NCI-H1105 treated with DMSO at 0.1 percent for 48 hours (cell line): ENCODE data around the gene GJB4.
A peak's percentile ranks its signal among the peaks of the same experiment; 100 is the strongest.
"Not testable (repeated sequence)": the region's sequence is repeated elsewhere in the genome, so short reads cannot be mapped to it uniquely, and the experiment has no call there.

Experiments
- DNase-seq: peaks from one replicate; lab custom pipeline; 2025; lab: John Stamatoyannopoulos, UW

GJB4 gene

GRCh38 chr1:34759503-34760357, at the start of gene GJB4:
Gene GJB4, plus strand, starts transcription at chr1:34759740. Its CDS starts 1,515 bp downstream, at chr1:34761255.
- DNase-seq, result no peak

- peak; percentile 25 for DNase-seq
Measured at GRCh38 chr1:34710812-34711211, 48.7 kb upstream of the GJB4 start.

GRCh38 chr1:34711485-34711884, 48.1 kb upstream of the GJB4 start:
- DNase-seq, result no peak

DNA sequence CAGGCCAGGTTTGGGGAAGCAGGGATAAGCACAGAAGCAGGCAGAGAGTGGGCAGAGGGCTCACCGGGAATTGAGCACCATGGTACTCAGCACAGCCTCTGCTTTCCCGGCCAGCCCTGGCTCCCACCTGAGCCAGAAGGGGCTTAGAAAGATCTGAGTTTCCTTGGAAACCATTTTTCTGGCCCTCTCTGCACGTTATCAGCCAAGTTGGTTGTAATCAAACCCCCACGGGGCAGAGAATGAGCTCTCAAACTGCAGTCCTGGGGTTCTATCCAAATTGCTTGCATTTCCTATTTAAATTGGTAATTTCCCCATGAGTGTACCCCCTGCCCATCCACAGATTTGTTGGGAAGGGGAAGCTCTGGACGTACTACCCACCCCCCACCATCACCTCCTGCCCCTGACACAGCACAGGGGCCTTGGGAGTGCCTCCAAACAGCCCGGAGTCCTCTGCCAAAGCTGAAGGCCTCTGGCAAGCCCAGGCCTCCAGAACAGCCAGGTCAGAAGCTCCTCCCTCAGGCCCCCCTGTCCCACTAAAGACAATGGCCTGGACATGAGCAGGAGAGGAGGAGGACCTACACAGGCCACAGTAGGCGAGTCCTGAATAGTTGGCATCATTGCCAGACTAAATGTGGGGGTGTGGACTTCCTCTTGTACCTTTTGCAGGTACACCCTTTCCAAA, 47.4 kb upstream of the GJB4 start:
- DNase-seq, result no peak

- no peak for DNase-seq
Measured at GRCh38 chr1:34713443-34713842, 46.1 kb upstream of the GJB4 start.

DNA sequence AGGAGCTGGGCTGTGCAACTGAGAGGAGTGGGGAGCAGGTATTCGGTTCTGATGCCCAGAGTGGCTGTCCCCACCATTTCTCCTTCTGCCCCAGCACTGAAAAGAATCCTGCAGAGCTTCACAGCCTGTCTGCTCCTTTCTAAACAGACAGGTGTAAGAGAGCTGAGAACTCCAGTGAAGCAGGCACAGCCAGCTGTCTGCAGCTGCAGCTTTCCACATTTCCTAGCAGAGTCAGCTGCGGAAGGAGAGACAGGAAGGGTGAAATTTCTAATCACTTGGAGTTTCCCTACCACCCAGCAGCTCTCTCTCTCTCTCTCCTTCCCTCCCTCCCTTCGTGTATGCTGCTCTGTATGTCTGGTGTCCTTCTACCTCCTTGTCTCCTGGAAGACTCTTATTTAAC, 45.2 kb upstream of the GJB4 start:
- DNase-seq, result no peak

DNA sequence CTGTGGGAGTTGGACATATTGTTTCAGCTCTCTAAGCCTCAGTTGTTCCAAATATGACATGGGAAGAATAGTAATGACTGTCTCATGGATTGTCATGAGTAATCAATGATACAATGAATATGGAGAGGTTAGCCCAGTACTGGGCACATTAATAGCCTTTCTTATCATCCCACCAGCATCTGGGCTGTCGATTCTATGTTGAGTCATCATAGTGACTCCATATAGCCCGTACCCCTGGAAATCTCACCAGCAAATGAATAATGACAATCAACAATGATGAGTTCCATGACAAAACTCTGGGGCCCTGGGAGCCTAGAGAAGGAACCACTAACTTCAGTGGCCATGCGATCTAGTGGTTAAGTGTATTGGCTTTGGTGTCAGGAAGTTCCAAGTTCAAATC, 44.4 kb upstream of the GJB4 start:
- DNase-seq, result no peak

- no peak for DNase-seq
Measured at GRCh38 chr1:34721241-34721640, 38.3 kb upstream of the GJB4 start.

- no peak for DNase-seq
Measured at GRCh38 chr1:34721646-34722355, 37.7 kb upstream of the GJB4 start.

DNA sequence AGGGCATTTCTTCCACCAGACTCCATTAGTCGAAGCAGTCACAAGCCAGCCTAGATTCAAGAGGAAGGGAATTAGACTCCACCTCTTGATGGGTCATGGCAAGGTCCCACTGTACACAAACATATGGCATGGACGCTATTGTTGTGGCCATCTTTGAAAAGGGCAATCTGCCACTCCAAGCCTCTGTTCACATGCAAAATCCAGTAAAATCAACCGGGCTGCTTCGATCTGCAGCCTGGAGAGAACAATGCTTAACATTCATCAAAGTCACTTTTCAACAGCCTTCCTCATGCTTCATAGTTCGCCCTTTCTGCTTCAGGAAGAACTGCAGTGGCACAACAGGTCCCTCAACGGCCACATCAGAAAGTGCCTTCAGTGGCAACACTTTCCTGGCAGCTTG, 32.7 kb upstream of the GJB4 start:
- DNase-seq, result no peak

DNA sequence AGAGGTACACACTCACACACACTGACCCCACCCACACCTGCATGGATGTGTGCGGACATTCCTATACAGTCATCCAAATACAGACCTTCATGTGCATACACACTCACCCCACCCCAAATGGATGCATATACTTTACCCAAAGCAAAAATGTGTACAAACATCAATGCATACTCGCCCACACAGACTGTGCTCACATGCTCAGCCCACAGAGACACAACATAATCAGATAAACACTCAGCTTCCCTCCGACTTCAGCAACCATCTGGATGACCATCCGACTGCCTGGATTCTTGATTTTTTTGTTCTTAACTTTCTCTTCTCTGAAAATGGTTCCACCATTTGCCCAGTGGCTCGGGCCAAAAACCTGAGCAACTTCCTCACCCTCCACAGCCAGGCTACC, 29.1 kb upstream of the GJB4 start:
- no peak for DNase-seq

GRCh38 chr1:34732831-34733230, 26.7 kb upstream of the GJB4 start:
- DNase-seq, result not testable (repeated sequence)

DNA sequence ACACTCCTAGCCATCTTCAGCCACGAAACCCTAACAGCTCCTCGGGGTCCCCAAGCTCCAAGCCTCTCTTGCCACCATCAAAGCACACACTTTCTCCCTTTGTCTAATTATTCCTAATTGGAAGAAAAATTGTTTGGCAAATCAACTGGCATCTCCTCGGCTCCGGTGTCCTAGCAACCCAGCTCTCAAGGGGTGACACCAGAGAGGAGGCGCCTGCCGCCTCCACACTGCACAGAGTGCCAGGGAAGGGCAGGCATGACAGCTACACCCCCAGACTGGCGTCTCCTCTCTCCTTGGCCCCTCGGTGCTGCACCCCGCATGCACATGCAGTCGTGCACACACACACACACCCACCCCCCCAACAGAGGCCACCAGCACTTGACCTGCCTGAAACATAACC, 22.8 kb upstream of the GJB4 start:
- peak; percentile 78 for DNase-seq

- DNase-seq, result not testable (repeated sequence)
Measured at GRCh38 chr1:34737236-34737635, 22.3 kb upstream of the GJB4 start.

DNA sequence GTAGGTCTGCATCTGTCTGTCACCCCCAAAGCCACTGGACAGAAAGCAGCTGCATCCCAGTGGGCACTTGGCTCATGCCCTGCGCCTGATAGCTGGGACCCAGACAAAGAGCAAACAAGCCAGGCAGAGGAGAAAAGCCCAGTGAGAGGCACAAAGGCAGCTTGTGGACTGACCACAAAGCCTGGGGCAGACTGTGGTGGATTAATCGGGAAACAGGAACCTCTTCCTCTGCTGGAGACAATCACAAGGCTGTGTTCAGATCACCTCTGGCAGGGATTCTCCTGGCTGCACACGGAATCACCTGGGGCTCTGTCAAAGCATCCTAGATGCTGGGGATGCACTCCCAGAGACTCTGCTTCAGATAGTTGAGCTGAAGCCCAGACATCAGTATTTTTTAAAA, 19.9 kb upstream of the GJB4 start:
- DNase-seq, result no peak

DNA sequence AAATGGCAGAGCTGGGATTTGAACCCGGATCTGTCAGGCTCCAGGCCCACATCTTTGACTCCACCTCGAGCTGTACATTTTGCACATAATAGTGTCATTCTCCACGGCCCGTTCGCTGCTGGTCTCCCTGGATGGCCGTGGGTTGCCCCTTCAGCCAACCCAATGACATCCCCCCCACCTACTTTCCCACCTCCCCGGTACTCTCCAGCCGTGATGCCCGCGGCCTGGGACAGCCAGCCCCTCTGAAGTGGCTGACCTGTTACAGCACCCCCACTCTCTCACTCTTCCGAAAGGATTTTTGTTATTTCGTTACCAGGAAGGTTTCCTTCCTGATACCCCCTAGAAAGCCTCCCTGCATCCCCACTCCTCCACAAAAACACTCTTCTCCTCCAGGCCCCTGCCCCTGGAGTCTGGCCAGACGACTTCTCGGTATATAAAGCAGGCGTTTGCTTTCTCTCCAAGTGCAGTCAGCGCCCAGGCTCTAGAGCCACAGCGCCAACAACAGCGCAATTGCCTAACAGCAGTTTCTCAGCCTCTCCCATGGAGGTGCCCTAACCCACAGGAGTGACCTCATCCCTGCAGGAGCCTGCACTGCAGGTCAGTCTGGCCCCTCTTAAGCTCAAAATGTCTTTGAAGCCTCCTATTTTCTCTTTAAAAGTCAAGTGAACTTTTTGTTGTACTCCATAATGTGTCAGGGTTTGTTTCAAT, 19.2 kb upstream of the GJB4 start:
- DNase-seq, result no peak

- DNase-seq, result peak; percentile 51
Measured at GRCh38 chr1:34742667-34743270, 16.8 kb upstream of the GJB4 start.

DNA sequence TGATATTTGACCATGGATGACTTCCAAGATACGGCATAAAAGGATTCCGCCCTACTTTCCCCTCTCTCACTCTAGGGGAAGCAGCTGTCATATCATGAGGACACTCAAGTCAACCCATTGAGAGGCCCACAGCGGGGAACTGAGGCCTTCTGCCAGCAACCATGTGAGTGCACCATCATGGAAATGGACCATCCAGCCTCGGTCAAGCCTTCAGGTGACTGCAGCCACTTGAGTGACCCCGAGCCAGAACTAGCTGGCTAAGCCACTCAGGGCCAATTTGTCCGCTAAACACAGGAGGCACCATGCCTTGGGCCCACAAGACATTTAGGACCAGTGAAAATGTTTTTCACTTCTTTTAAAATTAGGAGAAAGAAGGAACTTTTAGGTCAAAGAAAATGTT, 15.8 kb upstream of the GJB4 start:
- DNase-seq, result no peak

GRCh38 chr1:34744851-34745250, 14.7 kb upstream of the GJB4 start:
- DNase-seq, result no peak

- no peak for DNase-seq
Measured at GRCh38 chr1:34745666-34746065, 13.9 kb upstream of the GJB4 start.

GRCh38 chr1:34746101-34746500, 13.4 kb upstream of the GJB4 start:
- no peak for DNase-seq
